Measurements from ENCODE around the gene ENDOD1. TPM values are rescaled to one million over a fixed set of nuclear protein-coding genes. Genes with fewer than 3 reads are reported as not detected.
"Not testable (repeated sequence)": the region's sequence is repeated elsewhere in the genome, so short reads cannot be mapped to it uniquely, and the experiment has no call there.

Gene ENDOD1
- total and polyA plus RNA-seq, 4 donors: 2.2 to 35.6 (median 5.9) TPM

- no peak overlapping the region for H3K4me3 ChIP-seq (ENCODE audit: low read depth in 1 of 3, low read length in 3 of 3)
- TF ChIP-seq RXRA (IDR thresholded peaks at IDR 0.05) (no peak), YY1 (IDR thresholded peaks at IDR 0.05) (no peak), HNF4G (IDR thresholded peaks at IDR 0.05) (no peak), NR2F2 (IDR thresholded peaks at IDR 0.05) (no peak), FOXA2 (IDR thresholded peaks at IDR 0.05) (no peak), SP1 (IDR thresholded peaks at IDR 0.05) (no peak), RAD21 (IDR thresholded peaks at IDR 0.05) (no peak), HNF4A (conservative IDR thresholded peaks at IDR 0.05) (no peak), FOXA1 (IDR thresholded peaks at IDR 0.05) (no peak)
- TF ChIP-seq, protein P1, sequence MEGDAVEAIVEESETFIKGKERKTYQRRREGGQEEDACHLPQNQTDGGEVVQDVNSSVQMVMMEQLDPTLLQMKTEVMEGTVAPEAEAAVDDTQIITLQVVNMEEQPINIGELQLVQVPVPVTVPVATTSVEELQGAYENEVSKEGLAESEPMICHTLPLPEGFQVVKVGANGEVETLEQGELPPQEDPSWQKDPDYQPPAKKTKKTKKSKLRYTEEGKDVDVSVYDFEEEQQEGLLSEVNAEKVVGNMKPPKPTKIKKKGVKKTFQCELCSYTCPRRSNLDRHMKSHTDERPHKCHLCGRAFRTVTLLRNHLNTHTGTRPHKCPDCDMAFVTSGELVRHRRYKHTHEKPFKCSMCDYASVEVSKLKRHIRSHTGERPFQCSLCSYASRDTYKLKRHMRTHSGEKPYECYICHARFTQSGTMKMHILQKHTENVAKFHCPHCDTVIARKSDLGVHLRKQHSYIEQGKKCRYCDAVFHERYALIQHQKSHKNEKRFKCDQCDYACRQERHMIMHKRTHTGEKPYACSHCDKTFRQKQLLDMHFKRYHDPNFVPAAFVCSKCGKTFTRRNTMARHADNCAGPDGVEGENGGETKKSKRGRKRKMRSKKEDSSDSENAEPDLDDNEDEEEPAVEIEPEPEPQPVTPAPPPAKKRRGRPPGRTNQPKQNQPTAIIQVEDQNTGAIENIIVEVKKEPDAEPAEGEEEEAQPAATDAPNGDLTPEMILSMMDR (IDR thresholded peaks at IDR 0.05; ENCODE audit: low read depth, low read length, missing input control): no peak
- TF ChIP-seq, protein P2, sequence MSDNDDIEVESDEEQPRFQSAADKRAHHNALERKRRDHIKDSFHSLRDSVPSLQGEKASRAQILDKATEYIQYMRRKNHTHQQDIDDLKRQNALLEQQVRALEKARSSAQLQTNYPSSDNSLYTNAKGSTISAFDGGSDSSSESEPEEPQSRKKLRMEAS (IDR thresholded peaks at IDR 0.05): no peak
- TF ChIP-seq, protein P3, sequence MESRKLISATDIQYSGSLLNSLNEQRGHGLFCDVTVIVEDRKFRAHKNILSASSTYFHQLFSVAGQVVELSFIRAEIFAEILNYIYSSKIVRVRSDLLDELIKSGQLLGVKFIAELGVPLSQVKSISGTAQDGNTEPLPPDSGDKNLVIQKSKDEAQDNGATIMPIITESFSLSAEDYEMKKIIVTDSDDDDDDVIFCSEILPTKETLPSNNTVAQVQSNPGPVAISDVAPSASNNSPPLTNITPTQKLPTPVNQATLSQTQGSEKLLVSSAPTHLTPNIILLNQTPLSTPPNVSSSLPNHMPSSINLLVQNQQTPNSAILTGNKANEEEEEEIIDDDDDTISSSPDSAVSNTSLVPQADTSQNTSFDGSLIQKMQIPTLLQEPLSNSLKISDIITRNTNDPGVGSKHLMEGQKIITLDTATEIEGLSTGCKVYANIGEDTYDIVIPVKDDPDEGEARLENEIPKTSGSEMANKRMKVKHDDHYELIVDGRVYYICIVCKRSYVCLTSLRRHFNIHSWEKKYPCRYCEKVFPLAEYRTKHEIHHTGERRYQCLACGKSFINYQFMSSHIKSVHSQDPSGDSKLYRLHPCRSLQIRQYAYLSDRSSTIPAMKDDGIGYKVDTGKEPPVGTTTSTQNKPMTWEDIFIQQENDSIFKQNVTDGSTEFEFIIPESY (IDR thresholded peaks at IDR 0.05): no peak
- TF ChIP-seq, protein P4, sequence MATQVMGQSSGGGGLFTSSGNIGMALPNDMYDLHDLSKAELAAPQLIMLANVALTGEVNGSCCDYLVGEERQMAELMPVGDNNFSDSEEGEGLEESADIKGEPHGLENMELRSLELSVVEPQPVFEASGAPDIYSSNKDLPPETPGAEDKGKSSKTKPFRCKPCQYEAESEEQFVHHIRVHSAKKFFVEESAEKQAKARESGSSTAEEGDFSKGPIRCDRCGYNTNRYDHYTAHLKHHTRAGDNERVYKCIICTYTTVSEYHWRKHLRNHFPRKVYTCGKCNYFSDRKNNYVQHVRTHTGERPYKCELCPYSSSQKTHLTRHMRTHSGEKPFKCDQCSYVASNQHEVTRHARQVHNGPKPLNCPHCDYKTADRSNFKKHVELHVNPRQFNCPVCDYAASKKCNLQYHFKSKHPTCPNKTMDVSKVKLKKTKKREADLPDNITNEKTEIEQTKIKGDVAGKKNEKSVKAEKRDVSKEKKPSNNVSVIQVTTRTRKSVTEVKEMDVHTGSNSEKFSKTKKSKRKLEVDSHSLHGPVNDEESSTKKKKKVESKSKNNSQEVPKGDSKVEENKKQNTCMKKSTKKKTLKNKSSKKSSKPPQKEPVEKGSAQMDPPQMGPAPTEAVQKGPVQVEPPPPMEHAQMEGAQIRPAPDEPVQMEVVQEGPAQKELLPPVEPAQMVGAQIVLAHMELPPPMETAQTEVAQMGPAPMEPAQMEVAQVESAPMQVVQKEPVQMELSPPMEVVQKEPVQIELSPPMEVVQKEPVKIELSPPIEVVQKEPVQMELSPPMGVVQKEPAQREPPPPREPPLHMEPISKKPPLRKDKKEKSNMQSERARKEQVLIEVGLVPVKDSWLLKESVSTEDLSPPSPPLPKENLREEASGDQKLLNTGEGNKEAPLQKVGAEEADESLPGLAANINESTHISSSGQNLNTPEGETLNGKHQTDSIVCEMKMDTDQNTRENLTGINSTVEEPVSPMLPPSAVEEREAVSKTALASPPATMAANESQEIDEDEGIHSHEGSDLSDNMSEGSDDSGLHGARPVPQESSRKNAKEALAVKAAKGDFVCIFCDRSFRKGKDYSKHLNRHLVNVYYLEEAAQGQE (IDR thresholded peaks at IDR 0.05): no peak
Observed at GRCh38 chr11:95045812-95046211, 43.8 kb upstream of the ENDOD1 start.

GRCh38 chr11:95049122-95049521 is 40.5 kb upstream of the ENDOD1 start, which contains the start of gene KDM4F:
TSS of gene KDM4F (plus strand) at chr11:95049422.
- not testable (repeated sequence) for H3K27ac ChIP-seq (ENCODE audit: low read depth in 1 of 2, low read length in 2 of 2); H3K9me3 ChIP-seq (ENCODE audit: control insufficient read depth in 4 of 4, low read length in 3 of 4); H3K4me3 ChIP-seq (ENCODE audit: low read depth in 1 of 3, low read length in 3 of 3); H3K27me3 ChIP-seq (ENCODE audit: control insufficient read depth in 4 of 4, insufficient read depth in 4 of 4, low read length in 3 of 4); DNase-seq (ENCODE audit: low spot score); H3K36me3 ChIP-seq (ENCODE audit: control insufficient read depth in 4 of 4, insufficient read depth in 3 of 4, low read depth in 1 of 4, low read length in 3 of 4); H3K9ac ChIP-seq (ENCODE audit: low read depth in 1 of 2, low read length in 2 of 2); H3K4me1 ChIP-seq (ENCODE audit: control insufficient read depth in 4 of 4, insufficient read depth in 4 of 4, low read length in 3 of 4)
- 70% methylated on average over 3 of the region's 3 CpGs for WGBS

More at GRCh38 chr11:95045812-95046211, 43.8 kb upstream of the ENDOD1 start:
- no peaks in the 10 kb centered on the region for H3K36me3 ChIP-seq (ENCODE audit: control insufficient read depth in 4 of 4, insufficient read depth in 3 of 4, low read depth in 1 of 4, low read length in 3 of 4)
- DNase-seq (ENCODE audit: low spot score): no peak
- H3K9ac ChIP-seq (ENCODE audit: low read depth in 1 of 2, low read length in 2 of 2): no peak overlapping the region
- no peak overlapping the region for H3K27ac ChIP-seq (ENCODE audit: low read depth in 1 of 2, low read length in 2 of 2)
- H3K4me1 ChIP-seq (ENCODE audit: control insufficient read depth in 4 of 4, insufficient read depth in 4 of 4, low read length in 3 of 4): no peaks in the 10 kb centered on the region
- H3K9me3 ChIP-seq (ENCODE audit: control insufficient read depth in 4 of 4, low read length in 3 of 4): no peaks in the 10 kb centered on the region
- H3K27me3 ChIP-seq (ENCODE audit: control insufficient read depth in 4 of 4, insufficient read depth in 4 of 4, low read length in 3 of 4): peaks cover 0 to 13% (median 0%) of the 10 kb centered on the region in 4 donors

All from liver (tissue), 9 donors.